Embryonic facial prominence (tissue), 1 donor: ENCODE measurements around the gene SPPL2B.
"Not testable (repeated sequence)": the region's sequence is repeated elsewhere in the genome, so short reads cannot be mapped to it uniquely, and the experiment has no call there.

Experiments used
- DNase-seq: peaks from one replicate; pipeline ENCODE4 v3.0.0-alpha.2; 2016; ENCODE audit errors: extremely low spot score

SPPL2B gene

DNA sequence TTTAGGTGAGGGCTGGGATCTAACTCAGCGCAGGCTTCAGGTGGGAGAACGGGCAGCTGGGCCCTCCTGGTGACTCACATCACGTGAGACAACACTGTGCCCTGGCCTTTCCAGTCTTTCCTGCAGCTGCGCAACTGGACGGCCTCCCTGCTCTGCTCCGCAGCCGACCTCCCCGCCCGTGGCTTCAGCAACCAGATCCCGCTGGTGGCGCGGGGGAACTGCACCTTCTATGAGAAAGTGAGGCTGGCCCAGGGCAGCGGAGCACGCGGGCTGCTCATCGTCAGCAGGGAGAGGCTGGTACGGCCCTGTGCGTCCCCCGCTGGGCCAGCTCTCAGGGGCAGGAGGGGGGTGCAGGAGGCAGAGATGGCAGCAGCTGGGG is 8.8 kb downstream of the SPPL2B start:
- DNase-seq = no peak

DNA sequence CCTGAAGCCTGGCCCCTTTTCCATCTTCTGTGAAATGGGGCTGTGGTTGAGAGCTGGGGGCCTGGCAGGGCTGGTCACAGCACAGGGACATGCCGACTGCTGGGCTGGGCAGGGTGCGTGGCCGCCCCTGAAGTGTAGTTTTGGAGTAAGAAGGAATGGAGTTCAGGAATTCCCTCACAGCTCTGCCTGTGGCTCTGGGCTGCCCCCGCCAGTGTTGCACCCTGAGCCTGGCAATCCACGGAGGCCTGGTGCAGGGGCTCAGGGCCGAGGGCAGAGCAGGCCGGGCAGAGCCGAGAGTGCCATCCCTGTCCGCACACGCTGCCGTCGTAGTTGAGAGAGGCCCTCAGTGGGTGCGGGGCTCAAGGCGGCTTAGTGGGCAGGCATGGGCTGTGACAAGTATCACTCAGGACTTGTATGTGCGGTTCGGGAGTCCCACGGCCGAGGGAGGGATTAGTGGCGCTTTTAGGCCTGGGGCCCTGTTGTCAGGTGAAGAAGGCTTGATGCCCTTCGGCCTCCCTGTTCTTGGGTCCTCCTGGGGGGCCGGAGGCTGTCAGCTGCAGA is 9.7 kb downstream of the SPPL2B start:
- DNase-seq = no peak

DNA sequence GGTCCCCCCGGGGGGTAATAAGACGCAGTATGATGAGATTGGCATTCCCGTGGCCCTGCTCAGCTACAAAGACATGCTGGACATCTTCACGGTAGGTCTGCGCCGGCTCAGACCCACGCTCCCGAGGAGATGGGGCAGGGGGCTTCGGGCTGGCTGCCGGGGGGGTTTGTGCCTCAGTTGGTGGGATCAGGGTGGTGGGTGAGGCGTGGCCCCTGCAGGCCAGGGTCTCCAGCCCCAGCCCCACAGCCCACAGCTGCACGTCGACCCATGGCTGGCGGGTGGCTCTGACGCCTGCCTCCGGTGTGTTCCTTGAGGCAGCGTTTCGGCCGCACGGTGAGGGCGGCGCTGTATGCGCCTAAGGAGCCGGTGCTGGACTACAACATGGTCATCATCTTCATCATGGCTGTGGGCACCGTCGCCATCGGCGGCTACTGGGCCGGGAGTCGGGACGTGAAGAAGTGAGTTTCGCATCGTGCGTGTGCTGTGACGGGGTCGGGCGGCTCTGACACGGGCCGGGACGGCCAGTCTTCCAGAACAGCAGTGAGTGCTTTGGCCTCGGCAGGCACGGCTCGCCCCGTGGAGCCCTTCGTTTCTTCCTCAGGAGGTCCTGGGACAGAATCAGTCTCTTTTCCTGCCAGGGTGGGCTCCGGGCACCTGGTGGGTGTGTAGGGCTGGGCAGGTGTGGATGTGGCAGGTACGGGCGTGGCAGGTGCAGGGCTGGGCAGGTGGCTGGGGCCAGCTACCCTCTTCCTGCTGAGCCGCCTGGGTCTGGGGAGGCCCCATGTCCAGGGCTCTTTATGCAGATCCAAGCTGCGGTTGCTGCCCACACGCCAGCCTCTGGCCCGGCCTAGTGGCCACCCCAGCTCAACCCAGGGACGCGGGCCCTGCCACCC is 10.5 kb downstream of the SPPL2B start:
- no peak for DNase-seq

DNA sequence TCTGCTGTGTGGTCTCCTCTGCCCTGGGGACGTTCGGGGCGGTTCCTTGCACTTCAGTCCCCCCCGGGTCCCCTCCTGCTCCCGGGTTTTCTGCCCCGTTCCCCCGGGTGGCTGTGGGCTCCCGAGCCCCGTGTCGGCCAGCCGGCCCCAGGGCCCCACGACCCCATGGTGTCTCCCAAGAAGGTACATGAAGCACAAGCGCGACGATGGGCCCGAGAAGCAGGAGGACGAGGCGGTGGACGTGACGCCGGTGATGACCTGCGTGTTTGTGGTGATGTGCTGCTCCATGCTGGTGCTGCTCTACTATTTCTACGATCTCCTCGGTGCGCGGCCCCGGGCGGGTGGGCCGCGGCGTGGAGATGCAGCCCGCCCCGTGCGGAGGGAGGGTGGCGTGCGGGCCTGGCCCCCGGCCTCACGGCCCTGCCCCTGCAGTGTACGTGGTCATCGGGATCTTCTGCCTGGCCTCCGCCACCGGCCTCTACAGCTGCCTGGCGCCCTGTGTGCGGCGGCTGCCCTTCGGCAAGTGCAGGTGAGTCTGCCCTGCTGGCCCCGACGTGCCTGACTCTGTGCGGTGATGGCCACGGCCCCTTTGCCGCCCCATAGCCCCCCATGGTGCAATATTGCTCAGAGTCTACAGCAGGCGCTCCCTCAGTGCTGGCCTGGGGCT is 11.3 kb downstream of the SPPL2B start:
- DNase-seq = no peak

DNA sequence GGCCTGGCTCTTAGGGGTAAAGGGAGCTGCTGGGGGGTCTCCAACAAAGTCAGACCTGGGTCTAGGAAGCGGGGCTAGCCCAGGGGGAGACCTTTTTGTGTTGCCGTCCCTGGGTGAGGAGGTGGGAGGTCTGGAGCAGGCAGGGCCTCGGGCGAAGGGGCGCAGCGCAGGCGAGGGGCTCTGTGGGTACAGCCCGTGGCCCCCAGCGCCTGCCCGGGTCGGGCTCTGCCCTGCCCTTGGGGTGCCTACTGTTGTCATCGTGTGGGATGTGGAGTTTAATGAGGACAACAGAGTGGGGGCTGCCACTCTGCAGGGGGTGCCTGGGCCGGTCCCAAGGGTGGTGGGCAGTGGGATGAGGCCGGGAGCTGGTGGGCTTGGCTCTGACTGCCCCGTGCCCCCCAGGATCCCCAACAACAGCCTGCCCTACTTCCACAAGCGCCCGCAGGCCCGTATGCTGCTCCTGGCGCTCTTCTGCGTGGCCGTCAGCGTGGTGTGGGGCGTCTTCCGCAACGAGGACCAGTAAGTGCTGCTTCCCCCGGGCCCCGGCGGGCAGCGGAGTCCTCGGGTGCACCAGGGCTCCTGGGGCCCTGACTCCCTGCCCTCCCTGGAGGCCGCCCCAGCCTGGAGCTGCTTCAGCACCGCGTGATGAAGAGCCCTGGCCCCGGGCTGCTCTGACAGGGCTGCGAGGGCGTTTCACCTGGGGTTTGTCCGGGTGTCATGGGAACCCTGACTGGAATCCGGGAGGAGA is 12.2 kb downstream of the SPPL2B start:
- no peak for DNase-seq

DNA sequence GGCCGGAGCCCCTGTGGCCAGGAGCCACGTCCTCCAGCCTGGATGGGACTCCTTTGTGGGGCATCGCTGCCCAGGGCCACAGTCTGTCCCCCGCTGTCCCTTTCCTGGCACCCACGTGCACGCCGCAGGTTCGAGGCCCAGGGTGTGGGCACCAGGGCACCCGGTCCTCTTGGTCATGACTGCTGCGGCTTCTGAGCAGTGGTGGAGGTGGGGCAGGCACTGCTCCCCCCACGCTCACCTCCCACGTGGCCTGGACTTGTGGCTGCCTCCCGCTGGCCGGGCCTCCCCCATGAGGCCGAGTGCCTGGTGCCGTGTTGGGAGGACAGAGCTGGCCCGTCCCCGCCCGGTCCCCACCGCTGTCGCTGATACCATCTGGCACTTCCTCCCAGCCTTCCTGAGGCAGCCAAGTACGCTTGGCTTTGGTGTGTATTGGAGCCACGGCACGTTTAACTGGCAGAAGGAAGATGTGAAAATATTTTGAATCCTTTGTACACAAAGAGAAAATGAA is 12.8 kb downstream of the SPPL2B start:
- no peak for DNase-seq

DNA sequence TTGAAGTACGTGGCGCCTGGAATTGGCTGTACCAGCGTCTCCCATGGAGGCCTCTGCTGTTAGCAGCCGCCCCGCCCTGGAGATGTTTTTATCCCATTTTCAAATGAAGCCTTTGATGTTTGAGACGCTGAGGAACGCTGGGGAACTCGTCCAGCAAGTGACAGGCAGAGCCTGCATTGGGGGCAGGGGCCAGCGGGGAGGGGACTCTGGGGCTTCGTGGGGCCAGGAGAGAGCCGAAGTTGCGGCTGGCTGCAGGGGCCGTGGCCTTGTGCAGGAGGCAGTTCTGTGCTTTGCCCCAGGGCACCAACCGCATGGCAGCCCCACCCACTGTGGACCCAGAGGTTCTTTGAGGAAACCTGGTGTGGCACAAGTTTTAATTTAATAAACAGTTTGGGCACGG is 13.5 kb downstream of the SPPL2B start:
- no peak for DNase-seq

DNA sequence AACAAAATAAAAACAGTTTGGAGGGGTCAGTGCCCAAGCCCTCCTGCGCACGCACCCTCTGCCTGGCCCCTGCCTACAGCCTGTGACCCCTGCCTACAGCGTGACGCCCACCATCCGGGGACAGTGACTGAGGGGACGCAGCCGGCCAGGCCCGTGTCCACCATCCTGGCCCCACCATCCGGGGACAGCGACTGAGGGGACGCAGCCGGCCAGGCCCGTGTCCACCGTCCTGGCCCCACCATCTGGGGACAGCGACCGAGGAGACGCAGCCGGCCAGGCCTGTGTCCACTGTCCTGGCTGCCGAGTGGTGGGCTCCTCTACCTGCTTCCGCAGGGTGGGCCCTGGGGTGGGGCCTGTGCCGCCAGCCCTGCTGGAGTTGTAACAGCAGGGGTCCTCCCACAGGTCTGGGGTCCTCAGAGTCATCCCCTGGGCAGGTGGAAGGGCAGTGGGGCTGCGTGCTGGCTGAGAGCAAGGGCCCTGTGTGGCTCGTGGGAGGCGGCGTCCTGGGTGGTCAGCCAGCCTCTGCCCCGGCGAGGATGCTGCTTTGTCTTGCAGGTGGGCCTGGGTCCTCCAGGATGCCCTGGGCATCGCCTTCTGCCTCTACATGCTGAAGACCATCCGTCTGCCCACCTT is 14.3 kb downstream of the SPPL2B start:
- no peak for DNase-seq

DNA sequence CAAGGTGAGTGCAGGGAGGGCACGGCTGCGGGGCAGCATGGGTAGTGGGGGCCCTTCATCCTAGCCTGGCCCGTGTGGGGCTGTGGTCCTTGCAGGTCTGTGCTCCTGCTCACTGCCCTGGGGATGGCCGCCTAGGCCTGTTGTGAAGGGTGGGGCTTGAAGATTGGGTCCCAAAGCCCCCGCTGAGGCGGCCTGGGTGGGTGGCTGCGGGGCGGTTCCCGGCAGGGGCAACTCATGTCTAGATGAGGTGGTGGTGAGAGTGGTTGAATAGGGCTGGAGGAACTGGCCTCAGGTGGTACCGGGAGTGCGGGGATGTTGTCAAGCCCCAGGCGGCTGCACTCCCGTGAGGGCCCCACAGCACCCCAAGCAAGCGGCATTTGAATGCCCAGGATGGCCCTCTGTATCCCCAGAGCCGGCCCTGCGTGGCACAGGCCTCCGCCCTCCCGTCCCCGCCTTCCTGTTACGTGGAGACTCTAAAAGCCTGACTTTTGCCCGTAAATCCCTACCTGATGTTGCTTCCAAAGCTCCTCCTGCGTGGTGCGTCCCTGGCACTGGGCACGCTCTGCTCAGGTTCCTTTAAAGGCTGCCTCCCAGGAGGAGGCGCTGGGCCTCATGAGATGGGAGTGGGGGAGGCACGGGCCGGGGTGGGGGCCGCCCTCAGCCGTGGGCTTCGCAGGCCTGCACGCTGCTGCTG is 15.0 kb downstream of the SPPL2B start:
- DNase-seq = no peak

DNA sequence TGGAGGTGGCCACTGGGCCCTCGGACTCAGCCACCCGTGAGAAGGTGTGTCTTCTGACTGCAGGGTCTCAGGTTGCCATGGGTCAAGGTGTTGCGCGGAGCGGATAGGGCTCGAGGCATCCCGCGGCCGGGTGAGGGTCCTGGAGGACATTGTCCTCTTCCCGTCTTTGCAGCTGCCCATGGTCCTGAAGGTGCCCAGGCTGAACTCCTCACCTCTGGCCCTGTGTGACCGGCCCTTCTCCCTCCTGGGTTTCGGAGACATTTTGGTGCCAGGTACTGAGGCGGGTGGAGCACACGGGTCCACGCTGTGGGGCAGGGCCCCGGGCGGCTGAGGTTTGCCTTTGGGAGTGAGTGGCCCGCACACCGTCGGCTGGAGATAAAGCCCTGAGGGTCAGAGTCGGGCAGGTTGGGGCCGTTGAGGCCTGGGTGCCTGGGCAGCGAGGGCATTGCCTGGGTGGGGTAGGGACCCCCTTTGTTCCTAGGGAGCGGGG is 15.9 kb downstream of the SPPL2B start:
- DNase-seq = no peak

DNA sequence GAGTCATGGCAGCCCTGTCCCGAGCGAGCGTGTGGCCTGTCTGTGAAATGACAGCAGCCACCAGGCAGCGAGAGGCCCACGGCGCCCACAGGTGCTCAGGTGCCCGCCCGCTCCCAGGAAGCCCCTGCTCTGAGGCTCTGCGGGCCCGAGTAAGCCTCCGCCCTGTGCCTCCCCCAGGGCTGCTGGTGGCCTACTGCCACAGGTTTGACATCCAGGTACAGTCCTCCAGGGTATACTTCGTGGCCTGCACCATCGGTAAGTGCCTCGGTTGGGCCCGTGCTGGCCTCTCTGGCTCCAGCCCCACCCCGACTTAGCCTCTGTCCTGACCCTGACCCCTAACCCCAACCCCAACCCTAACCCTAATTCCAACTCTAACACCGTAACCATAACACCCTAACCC is 16.6 kb downstream of the SPPL2B start:
- DNase-seq = no peak

DNA sequence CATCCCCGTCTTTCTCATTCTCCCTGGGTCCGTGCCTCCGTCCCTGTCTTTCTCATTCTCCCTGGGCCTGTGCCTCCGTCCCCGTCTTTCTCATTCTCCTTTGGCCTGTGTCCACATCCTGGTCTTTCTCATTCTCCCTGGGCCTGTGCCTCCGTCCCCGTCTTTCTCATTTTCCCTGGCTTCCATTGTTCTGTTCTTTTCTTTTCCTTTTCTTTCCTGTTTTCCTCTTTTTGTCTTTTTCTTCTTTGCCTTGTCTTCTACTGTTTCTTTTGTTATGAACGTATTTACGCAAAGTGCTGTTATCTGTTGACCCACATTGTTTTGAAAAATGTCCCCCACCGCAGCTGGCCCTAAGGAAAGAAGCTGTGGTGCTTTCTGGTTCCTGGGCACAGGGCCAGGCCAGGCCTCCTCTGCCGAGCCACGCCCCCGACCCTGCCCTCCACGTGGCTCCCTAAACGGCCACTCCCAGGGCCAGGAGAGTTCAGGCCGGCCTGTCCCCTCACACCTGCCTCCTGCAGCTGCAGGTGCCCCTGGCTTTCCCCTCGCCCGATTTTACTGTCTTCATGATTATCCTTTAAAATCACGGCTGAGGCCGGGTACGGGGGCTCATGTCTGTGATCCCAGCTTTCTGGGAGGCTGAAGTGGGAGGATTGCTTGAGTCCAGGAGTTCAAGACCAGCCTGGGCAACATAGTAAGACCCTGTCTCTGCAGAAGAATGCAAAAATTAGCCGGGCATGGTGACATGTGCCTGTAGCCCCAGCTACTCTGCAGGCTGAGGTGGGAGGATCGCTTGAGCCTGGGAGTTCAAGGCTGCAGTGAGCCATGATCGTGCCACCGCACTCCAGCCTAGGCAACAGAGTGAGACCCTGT is 17.5 kb downstream of the SPPL2B start:
- no peak for DNase-seq

DNA sequence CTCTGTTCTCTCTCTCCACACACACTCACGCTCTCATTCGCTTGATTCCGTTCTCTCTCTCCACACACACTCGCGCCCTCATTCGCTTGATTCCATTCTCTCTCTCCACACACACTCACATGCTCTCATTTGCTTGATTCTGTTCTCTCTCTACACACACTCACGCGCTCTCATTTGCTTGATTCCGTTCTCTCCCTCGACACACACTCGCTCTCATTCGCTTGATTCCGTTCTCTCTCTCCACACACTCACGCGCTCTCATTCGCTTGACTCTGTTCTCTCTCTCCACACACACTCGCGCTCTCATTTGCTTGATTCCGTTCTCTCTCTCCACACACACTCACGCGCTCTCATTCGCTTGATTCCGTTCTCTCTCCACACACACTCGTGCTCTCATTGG is 21.3 kb downstream of the SPPL2B start:
- DNase-seq = not testable (repeated sequence)

DNA sequence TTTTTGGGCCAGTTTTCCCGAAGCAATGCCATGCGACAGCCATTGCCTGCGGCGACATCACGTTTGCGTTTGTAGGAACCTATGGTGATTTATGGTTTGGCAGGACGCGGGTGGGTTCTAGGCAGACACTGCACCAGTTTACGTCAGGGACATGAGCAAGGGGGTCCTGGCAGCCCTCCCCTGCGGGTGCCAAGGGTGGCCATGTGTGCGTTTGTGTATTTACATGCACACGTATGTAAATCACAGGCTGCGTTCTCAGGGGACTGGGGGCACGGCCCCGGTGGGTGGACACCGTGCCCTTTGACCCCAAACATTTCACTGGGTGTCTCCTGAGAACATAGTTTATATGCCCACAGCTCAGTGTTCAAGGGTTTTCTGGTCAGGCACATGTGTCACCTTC is 22.2 kb downstream of the SPPL2B start:
- no peak for DNase-seq

DNA sequence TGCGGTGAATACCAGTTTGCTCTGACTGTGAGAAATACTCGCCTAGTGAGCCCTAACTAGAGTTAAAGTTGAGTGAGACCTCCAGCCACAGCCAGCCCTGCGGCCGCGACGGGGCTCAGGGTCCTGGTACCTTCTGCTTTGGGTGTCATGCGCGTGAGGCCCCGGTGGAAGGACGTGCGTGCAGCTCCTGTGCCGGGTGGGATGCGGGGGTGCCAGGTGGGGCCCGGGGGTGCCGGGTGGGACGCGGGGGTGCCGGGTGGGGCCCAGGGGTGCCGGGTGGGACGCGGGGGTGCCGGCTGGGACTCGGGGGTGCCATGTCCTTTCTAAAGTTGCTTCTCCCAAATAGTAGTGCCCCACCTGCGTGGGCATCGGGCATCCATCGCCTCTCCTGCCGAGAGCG is 23.1 kb downstream of the SPPL2B start:
- DNase-seq = no peak

DNA sequence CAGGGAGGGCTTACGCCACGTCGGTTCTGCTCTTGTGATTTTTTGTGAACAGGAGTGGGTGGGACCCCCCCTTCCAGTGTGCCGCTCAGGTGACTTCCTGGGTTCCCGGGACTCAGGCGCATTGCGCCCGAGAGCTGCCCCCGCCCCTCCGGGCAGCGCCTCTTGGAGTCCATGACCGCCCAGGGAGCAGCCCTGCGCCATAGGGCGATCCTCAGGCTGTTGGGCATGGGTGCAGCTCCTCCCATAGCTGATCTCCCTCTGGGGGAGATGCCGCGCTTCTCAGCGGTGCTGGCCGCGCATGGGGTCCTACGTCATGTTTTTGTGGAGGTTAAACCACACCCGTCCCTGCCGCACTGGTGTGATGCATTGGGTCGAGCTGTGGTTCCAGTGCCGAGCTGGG is 23.6 kb downstream of the SPPL2B start:
- no peak for DNase-seq

DNA sequence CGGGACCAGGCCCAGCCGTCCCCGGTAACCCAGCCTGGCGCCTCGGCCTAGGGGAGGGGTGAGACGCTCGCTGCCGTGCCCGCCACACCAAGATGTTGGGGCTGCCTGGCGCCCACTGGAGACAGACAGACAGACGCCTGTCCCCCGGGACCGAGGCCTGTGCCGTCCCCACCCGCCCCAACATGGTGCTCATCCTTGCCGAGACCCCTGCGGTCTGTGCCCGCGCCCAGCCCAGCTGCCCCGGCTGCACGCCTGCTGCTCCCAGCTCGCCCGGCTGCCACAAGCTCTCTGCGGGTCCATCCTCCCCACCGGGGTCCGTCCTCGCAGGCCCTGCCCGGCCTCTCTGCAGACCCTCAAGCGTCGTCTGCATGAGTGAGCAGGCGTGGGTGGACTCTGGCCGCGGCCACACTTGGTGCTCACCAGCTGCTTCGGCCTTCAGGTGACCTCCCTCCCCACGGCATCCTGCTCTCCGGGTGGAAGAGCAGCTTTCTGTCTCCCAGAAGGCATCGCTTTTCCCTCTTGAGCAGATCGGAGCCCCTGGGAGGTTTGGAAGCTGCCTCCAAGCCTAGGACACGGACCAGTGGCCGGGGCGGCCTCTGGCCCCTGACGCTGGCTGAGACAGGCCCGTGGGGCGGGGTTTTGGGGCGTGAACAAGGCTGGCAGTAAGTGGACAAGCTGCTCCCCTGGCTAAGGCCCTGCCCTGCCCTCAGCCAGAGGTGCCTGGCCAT is 24.8 kb downstream of the SPPL2B start:
- DNase-seq = no peak

DNA sequence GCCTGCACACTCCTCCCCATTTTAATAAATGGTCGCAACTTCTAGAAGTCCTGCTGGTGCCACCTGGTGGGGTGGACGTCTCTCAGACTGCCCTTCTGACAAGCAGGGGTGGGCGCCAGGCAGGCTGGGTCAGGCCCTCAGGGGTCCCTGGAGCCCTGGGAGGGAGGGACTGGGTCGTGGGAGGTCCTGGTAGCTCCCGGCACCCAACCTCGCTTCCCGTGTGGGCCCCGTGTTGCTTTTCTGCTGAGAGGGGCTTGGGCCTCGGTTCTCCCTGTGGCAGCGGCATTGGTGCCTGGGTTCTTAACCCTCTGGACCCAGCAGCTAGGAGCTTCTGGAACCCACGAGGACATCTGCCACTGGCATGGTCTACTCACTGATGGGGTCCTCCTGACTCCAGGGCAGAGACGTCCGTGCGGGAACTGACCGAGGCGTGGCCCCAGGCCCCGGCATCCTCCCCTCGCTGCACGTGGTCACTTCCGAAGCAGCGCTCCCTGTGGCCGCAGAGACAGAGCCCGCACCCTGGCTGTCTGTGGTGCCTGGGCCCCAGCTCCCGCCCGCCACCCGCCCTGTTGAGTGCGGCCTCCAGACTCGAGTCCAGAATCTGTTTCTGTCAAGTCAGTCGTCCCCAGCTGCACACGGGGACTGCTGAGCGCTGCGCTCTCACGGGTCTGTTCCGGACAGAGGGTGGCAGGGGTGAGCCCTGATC is 25.6 kb downstream of the SPPL2B start:
- no peak for DNase-seq

DNA sequence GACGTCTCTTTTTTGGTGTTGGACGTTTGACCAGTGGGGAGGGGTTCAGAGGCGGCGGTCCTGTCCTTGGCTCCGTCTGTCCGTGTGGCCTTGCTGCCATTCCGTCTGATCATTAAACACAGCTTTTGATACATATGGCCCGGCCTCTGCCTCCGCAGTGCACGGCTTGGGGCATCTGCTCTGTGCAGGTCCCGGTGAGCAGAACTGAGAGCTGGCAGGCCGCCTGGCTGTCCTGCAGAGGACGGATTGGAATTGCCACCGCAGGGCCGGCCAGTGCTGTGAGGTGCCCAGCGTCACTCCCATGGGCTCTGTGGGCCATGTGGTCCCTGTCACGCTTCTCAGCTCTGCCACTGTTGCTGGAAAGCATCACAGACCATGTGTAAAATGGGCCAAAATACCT is 26.2 kb downstream of the SPPL2B start:
- no peak for DNase-seq
